ENCODE data around the gene ATF5. TPM values are rescaled to one million over a fixed set of nuclear protein-coding genes. Genes with fewer than 3 reads are reported as not detected.

Gene ATF5
- total RNA-seq, 1 experiment from 2014 or later = 64.0 TPM

- peaks cover 9% of the 10 kb centered on the region for H3K4me1 ChIP-seq
- peaks cover 11% of the 10 kb centered on the region for H3K36me3 ChIP-seq (ENCODE audit: control insufficient read depth, insufficient read depth, low read length)
- ChIA-PET POLR2A (no interaction called here), CTCF (no interaction called here)
- no TSS peak for BruUV-seq (replicated peaks)
- no peak overlapping the region for H3K27ac Mint-ChIP-seq (ENCODE audit: unreplicated experiment)
- intact Hi-C loops (cut with micrococcal nuclease; ENCODE audit: unreplicated experiment) = no loop called here
- no peaks in the 10 kb centered on the region for H3K27me3 ChIP-seq (replicated peaks; ENCODE audit: control insufficient read depth, insufficient read depth, low read length)
- H3K9me3 ChIP-seq = 0 out of 2 replicates have a peak, but pooled peaks cover 4% of the 10 kb centered on the region
- peaks cover 40% of the 10 kb centered on the region for H3K36me3 Mint-ChIP-seq (ENCODE audit: insufficient read depth, unreplicated experiment)
- no peaks in the 10 kb centered on the region for H3K9me3 Mint-ChIP-seq (ENCODE audit: unreplicated experiment)
- H3K4me1 Mint-ChIP-seq (ENCODE audit: low read depth, unreplicated experiment) = no peaks in the 10 kb centered on the region
- H3K4me3 ChIP-seq (ENCODE audit: low read depth, low read length) = no peak overlapping the region
- DNase-seq = no peak
- TF ChIP-seq CTCF (IDR thresholded peaks at IDR 0.05; ENCODE audit: insufficient read depth in 1 of 2, low read depth in 1 of 2, low read length in 1 of 2, severe bottlenecking in 1 of 2, unreplicated experiment in 1 of 2) = no peak
- H3K4me3 Mint-ChIP-seq (ENCODE audit: unreplicated experiment) = no peak overlapping the region
- no peaks in the 10 kb centered on the region for H3K27me3 Mint-ChIP-seq (ENCODE audit: insufficient read depth, unreplicated experiment)
Measured at GRCh38 chr19:49884760-49885159, 44.2 kb upstream of the ATF5 start.

GRCh38 chr19:49887037-49887664, 41.9 kb upstream of the ATF5 start:
- no peak for TF ChIP-seq CTCF (IDR thresholded peaks at IDR 0.05; ENCODE audit: insufficient read depth in 1 of 2, low read depth in 1 of 2, low read length in 1 of 2, severe bottlenecking in 1 of 2, unreplicated experiment in 1 of 2)
- Mint-ChIP-seq H3K27ac (ENCODE audit: unreplicated experiment) (no peak overlapping the region), H3K4me1 (ENCODE audit: low read depth, unreplicated experiment) (no peaks in the 10 kb centered on the region), H3K4me3 (ENCODE audit: unreplicated experiment) (no peak overlapping the region), H3K9me3 (ENCODE audit: unreplicated experiment) (no peaks in the 10 kb centered on the region), H3K27me3 (ENCODE audit: insufficient read depth, unreplicated experiment) (no peaks in the 10 kb centered on the region), H3K36me3 (ENCODE audit: insufficient read depth, unreplicated experiment) (peaks cover 53% of the 10 kb centered on the region)
- no peak for DNase-seq
- intact Hi-C loops (cut with micrococcal nuclease; ENCODE audit: unreplicated experiment) = no loop called here
- H3K9me3 ChIP-seq = 0 out of 2 replicates have a peak, but pooled peaks cover 4% of the 10 kb centered on the region
- no TSS peak for BruUV-seq (replicated peaks)
- H3K4me3 ChIP-seq (ENCODE audit: low read depth, low read length) = no peak overlapping the region
- CTCF ChIA-PET = no interaction called here
- no peaks in the 10 kb centered on the region for H3K27me3 ChIP-seq (replicated peaks; ENCODE audit: control insufficient read depth, insufficient read depth, low read length)
- H3K4me1 ChIP-seq = peaks cover 12% of the 10 kb centered on the region
- H3K36me3 ChIP-seq (ENCODE audit: control insufficient read depth, insufficient read depth, low read length) = peaks cover 4% of the 10 kb centered on the region; the same call in 1 of the 2 replicates
- POLR2A ChIA-PET = no interaction called here

GRCh38 chr19:49887665-49888509, 41.1 kb upstream of the ATF5 start:
- H3K9me3 Mint-ChIP-seq (ENCODE audit: unreplicated experiment) = no peaks in the 10 kb centered on the region
- H3K36me3 ChIP-seq (ENCODE audit: control insufficient read depth, insufficient read depth, low read length) = peaks cover 2% of the 10 kb centered on the region; the same call in 1 of the 2 replicates
- peaks cover 53% of the 10 kb centered on the region for H3K36me3 Mint-ChIP-seq (ENCODE audit: insufficient read depth, unreplicated experiment)
- H3K27me3 ChIP-seq (replicated peaks; ENCODE audit: control insufficient read depth, insufficient read depth, low read length) = no peaks in the 10 kb centered on the region
- POLR2A ChIA-PET = no interaction called here
- intact Hi-C loops (cut with micrococcal nuclease; ENCODE audit: unreplicated experiment) = no loop called here
- 0 out of 2 replicates have a peak, but pooled peaks cover 2% of the 10 kb centered on the region for H3K9me3 ChIP-seq
- DNase-seq = peak in 1 of 2 experiments; percentile 37
- no TSS peak for BruUV-seq (replicated peaks)
- H3K27me3 Mint-ChIP-seq (ENCODE audit: insufficient read depth, unreplicated experiment) = peaks cover 2% of the 10 kb centered on the region
- H3K4me1 ChIP-seq = peaks cover 12% of the 10 kb centered on the region
- H3K4me3 Mint-ChIP-seq (ENCODE audit: unreplicated experiment) = no peak overlapping the region
- no peak for TF ChIP-seq CTCF (IDR thresholded peaks at IDR 0.05; ENCODE audit: insufficient read depth in 1 of 2, low read depth in 1 of 2, low read length in 1 of 2, severe bottlenecking in 1 of 2, unreplicated experiment in 1 of 2)
- H3K4me3 ChIP-seq (ENCODE audit: low read depth, low read length) = no peak overlapping the region
- CTCF ChIA-PET = no interaction called here
- no peaks in the 10 kb centered on the region for H3K4me1 Mint-ChIP-seq (ENCODE audit: low read depth, unreplicated experiment)
- H3K27ac Mint-ChIP-seq (ENCODE audit: unreplicated experiment) = no peak overlapping the region

All from Caco-2 (cell line).